GM19463 (cell line): ENCODE data around the gene EPB41L4B.
"Not testable (repeated sequence)": the region's sequence is repeated elsewhere in the genome, so short reads cannot be mapped to it uniquely, and the experiment has no call there.

Experiments used
- ATAC-seq: cut with Tn5 transposase; IDR thresholded peaks from one replicate; pipeline ENCODE4 v1.9.1; 2021; ENCODE audit warnings: mild to moderate bottlenecking, moderate library complexity; ENCODE audit not compliant: unreplicated experiment

EPB41L4B gene

DNA sequence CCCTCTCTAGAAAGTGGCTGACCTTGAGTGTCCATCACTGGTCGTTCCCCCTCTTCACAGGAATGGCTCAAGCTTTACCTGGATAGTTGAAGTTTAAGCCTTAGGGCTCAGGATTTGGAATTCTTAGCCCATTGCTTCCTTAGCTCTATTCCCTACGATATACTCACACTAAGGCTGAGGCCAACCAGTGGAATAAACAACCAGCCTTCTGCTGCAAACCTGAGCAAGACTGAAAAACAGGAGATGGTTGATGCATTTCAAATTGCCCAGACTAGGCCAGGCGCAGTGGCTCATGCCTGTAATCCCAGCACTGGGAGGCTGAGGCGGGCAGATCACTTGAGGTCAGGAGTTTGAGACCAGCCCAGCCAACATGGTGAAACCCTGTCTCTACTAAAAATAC is 194.2 kb downstream of the EPB41L4B start:
- ATAC-seq = not testable (repeated sequence)

DNA sequence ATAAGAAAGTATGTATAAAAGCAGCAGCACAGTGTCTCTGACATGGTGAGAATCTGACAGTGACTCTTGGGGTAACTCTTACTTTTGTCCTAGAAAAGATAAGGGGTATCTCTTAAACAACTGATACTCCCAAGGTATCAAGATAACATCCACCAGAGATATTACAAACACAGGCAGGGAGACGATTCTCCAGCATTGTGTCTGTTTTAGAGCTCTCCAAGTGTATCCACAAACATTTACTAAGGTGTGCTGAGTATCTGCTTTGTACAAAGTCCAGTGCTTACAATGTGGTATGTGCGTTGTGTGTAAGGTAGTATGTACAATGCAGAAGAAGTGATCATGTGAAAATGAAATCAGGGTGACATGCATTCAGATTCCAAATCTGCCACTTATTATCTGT is 196.7 kb downstream of the EPB41L4B start:
- no peak for ATAC-seq

DNA sequence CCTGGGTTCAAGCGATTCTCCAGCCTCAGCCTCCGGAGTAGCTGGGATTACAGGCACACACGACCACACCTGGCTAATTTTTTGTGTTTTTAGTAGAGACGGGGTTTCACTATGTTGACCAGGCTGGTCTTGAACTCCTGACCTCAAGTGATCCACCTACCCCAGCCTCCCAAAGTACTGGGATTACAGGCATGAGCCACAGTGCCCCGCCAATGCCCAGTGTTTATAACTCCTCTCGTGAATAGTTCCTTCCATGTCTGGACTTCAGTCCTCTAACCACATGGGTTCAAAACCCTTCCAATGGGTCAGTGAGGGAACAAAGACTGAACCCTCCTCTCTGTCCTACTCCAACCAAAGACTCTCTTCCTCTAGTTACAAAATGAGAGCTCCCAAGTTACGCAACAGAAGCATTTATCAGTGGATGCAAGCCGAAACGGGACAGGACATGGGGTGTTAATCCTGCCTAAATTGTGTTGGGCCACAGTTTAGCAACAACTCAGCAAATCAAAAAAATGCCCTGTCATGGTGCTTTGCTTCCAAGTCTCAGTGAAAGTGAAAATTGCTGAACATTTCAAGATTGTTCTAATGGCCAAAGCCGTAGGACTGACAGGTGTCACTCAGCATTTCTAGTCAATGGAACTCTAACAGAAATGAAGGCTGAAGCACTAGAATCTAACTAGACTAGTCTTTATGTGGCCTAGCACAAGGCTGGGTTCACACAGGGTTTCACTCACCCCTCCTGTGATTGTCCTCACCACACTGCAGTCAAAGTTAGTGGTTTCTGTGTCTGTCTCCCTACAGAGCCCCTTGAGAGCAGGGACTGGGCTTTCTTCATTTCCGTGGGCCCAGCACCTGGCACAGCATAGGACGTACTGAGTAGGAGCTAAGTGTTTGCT is 197.9 kb downstream of the EPB41L4B start:
- peak; percentile 21 for ATAC-seq
